H9 (cell line): Measurements from ENCODE around the gene WDR12. TPM values are rescaled to one million over a fixed set of nuclear protein-coding genes. Genes with fewer than 3 reads are reported as not detected.
A peak's percentile ranks its signal among the peaks of the same experiment; 100 is the strongest.

Experiments used
- DNase-seq: peaks from one replicate; pipeline ENCODE4 v3.0.0-alpha.2; 2017
- H2AFZ ChIP-seq: one replicate; pipeline ENCODE4 v1.6.1; 2013; ENCODE audit warnings: mild to moderate bottlenecking, low read length, control low read depth, moderate library complexity
- H2AK5ac ChIP-seq: 2 replicates; pipeline ENCODE4 v1.6.1; 2013; ENCODE audit warnings: low read length, control low read depth, mixed read lengths; ENCODE audit not compliant: insufficient read length
- H2BK120ac ChIP-seq: one replicate; pipeline ENCODE4 v1.6.1; 2013; ENCODE audit warnings: low read depth, mild to moderate bottlenecking, low read length, control low read depth, inconsistent platforms; ENCODE audit not compliant: poor library complexity, severe bottlenecking
- H2BK12ac ChIP-seq: 2 replicates; pipeline ENCODE4 v1.6.1; 2013; ENCODE audit warnings: low read length, control low read depth, mixed read lengths, low read depth; ENCODE audit not compliant: insufficient read length
- H2BK15ac ChIP-seq: 2 replicates; pipeline ENCODE4 v1.6.1; 2013; ENCODE audit warnings: low read depth, low read length, control low read depth
- H2BK20ac ChIP-seq: one replicate; pipeline ENCODE4 v1.6.1; 2013; ENCODE audit warnings: low read depth, mild to moderate bottlenecking, low read length, control low read depth, inconsistent platforms; ENCODE audit not compliant: poor library complexity, severe bottlenecking
- H2BK5ac ChIP-seq: 2 replicates; pipeline ENCODE4 v1.6.1; 2013; ENCODE audit warnings: low read length, control low read depth, mixed read lengths; ENCODE audit not compliant: insufficient read length
- H3K14ac ChIP-seq: 2 replicates; pipeline ENCODE4 v1.6.1; 2013; ENCODE audit warnings: low read length, control low read depth; ENCODE audit not compliant: insufficient read depth
- H3K18ac ChIP-seq: 2 replicates; pipeline ENCODE4 v1.6.1; 2013; ENCODE audit warnings: low read depth, mild to moderate bottlenecking, mixed read lengths, low read length, control low read depth; ENCODE audit not compliant: insufficient read length
- H3K23ac ChIP-seq: 2 replicates; pipeline ENCODE4 v1.6.1; 2013; ENCODE audit warnings: low read length, control low read depth, mixed read lengths, low read depth; ENCODE audit not compliant: insufficient read length
- H3K23me2 ChIP-seq: 2 replicates; pipeline ENCODE4 v1.6.1; 2013; ENCODE audit warnings: low read depth, mild to moderate bottlenecking, mixed read lengths, low read length, control low read depth; ENCODE audit not compliant: insufficient read length, poor library complexity, severe bottlenecking
- H3K27ac ChIP-seq: 2 replicates; pipeline ENCODE4 v1.5.1; 2013; ENCODE audit warnings: low read length, control low read depth, mixed read lengths, low read depth; ENCODE audit not compliant: insufficient read length
- H3K27me3 ChIP-seq: 2 replicates; pipeline ENCODE4 v1.6.1; 2013; ENCODE audit warnings: low read length, control low read depth, inconsistent platforms; ENCODE audit not compliant: insufficient read depth
- H3K4ac ChIP-seq: 2 replicates; pipeline ENCODE4 v1.6.1; 2013; ENCODE audit warnings: low read depth, mild to moderate bottlenecking, control low read depth, inconsistent platforms, low read length, moderate library complexity
- H3K4me1 ChIP-seq: 2 replicates; pipeline ENCODE4 v1.6.1; 2013; ENCODE audit warnings: low read length, control low read depth, inconsistent platforms; ENCODE audit not compliant: insufficient read depth
- H3K4me2 ChIP-seq: 2 replicates; pipeline ENCODE4 v1.6.1; 2013; ENCODE audit warnings: low read length, control low read depth, mixed read lengths; ENCODE audit not compliant: insufficient read length, insufficient read depth
- H3K56ac ChIP-seq: 2 replicates; pipeline ENCODE4 v1.6.1; 2013; ENCODE audit warnings: low read depth, mild to moderate bottlenecking, mixed read lengths, low read length, control low read depth; ENCODE audit not compliant: insufficient read length
- H3K79me1 ChIP-seq: 2 replicates; pipeline ENCODE4 v1.6.1; 2013; ENCODE audit warnings: low read depth, mild to moderate bottlenecking, moderate library complexity, low read length, control low read depth, inconsistent platforms; ENCODE audit not compliant: insufficient read depth, poor library complexity, severe bottlenecking
- H3K79me2 ChIP-seq: 2 replicates; pipeline ENCODE4 v1.6.1; 2013; ENCODE audit warnings: low read length, control low read depth, inconsistent platforms; ENCODE audit not compliant: insufficient read depth
- H3K9ac ChIP-seq: 2 replicates; pipeline ENCODE4 v1.6.1; 2013; ENCODE audit warnings: low read length, control low read depth, mixed read lengths; ENCODE audit not compliant: insufficient read length; ENCODE audit errors: extremely low read depth
- H3K9me3 ChIP-seq: one replicate; pipeline ENCODE4 v1.6.1; 2013; ENCODE audit warnings: low read depth, low read length, inconsistent platforms; ENCODE audit not compliant: control insufficient read depth
- H3T11ph ChIP-seq: one replicate; pipeline ENCODE4 v1.6.1; 2013; ENCODE audit warnings: mild to moderate bottlenecking, low read length, control low read depth, inconsistent platforms
- H4K20me1 ChIP-seq: one replicate; pipeline ENCODE4 v1.6.1; 2013; ENCODE audit not compliant: control insufficient read depth, insufficient read length, insufficient read depth
- H4K5ac ChIP-seq: 2 replicates; pipeline ENCODE4 v1.6.1; 2013; ENCODE audit warnings: low read depth, mild to moderate bottlenecking, mixed read lengths, low read length, control low read depth; ENCODE audit not compliant: insufficient read length
- H4K8ac ChIP-seq: replicated peaks from 2 replicates; pipeline ENCODE4 v1.6.1; 2013; ENCODE audit warnings: low read length, control low read depth, mixed read lengths, low read depth; ENCODE audit not compliant: insufficient read length
- H4K91ac ChIP-seq: 2 replicates; pipeline ENCODE4 v1.6.1; 2013; ENCODE audit warnings: low read depth, mild to moderate bottlenecking, moderate library complexity, mixed read lengths, low read length, control low read depth; ENCODE audit not compliant: insufficient read length
- H3K27ac Mint-ChIP-seq, 3 experiments: 2 replicates in 2 of 3; 3 replicates in 1 of 3; pipeline ENCODE4 v1.8.0; 2020 to 2021; ENCODE audit warnings: mixed read lengths in 3 of 3, mild to moderate bottlenecking in 1 of 3, moderate library complexity in 1 of 3
- H3K27me3 Mint-ChIP-seq: 2 replicates; pipeline ENCODE4 v1.8.0; 2021; ENCODE audit warnings: low read depth, mild to moderate bottlenecking, moderate library complexity, mixed read lengths
- H3K36me3 Mint-ChIP-seq, 3 experiments: 2 replicates in 2 of 3; 3 replicates in 1 of 3; pipeline ENCODE4 v1.8.0; 2020 to 2021; ENCODE audit warnings: low read depth in 3 of 3, mixed read lengths in 3 of 3; ENCODE audit not compliant: insufficient read depth in 1 of 3
- H3K4me1 Mint-ChIP-seq, 2 experiments: 2 replicates each; pipeline ENCODE4 v1.8.0; 2020; ENCODE audit warnings: mixed read lengths in 2 of 2
- H3K4me3 Mint-ChIP-seq, 2 experiments: 2 replicates in 1 of 2; 3 replicates in 1 of 2; pipeline ENCODE4 v1.8.0; 2020 to 2021; ENCODE audit warnings: mild to moderate bottlenecking in 2 of 2, mixed read lengths in 2 of 2, moderate library complexity in 1 of 2
- H3K9me3 Mint-ChIP-seq, 2 experiments: 2 replicates in 1 of 2; 3 replicates in 1 of 2; pipeline ENCODE4 v1.8.0; 2020; ENCODE audit warnings: mild to moderate bottlenecking in 2 of 2, mixed read lengths in 2 of 2, moderate library complexity in 1 of 2
- WGBS: extraction: QIAGEN DNeasy Blood & Tissue Kit; methylation state at CpG from one replicate; pipeline ENCODE4 v1.1.7; 2013; ENCODE audit warnings: missing lambda C conversion rate, low lambda C conversion rate, mixed read lengths; ENCODE audit not compliant: insufficient read length; ENCODE audit errors: extremely low coverage; 5-methylcytosine and 5-hydroxymethylcytosine counted together
- total RNA-seq: library from RNA; stranded (reverse); gene quantifications from 2 replicates; pipeline ENCODE4 v1.2.1, GENCODE V29; 2021
- TF ChIP-seq, protein P1 (sequence below): fragments of 200-600 bp; sonication (generic); conservative IDR thresholded peaks from 3 replicates; pipeline ENCODE4 v1.8.0; 2021; ENCODE audit warnings: antibody characterized with exemption, mild to moderate bottlenecking

Gene WDR12
- total RNA-seq, 1 experiment from 2014 or later = 129 TPM

DNA sequence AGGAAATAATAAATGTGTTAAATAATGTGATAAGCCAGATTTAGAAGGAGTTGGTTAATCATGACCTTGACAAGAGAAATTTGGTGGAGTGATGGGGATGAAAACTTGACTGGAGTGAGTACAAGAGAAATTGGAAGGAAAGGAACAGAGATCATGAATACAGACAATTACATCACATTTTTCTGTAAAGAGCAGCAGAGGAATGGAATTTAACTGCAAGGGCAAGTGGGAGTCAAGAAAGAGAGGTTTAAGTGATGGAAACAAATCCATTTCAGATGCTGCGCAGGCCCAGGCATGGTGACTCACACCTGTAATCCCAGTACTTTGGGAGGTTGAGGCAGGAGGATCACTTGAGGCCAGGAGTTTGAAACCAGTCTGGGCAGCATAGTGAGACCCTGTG, 86.6 kb downstream of the WDR12 start:
- H3K79me2 ChIP-seq = no peaks in the 10 kb centered on the region
- H3K4me1 ChIP-seq = no peaks in the 10 kb centered on the region
- no peak overlapping the region for H3K56ac ChIP-seq
- Mint-ChIP-seq H3K27me3 (no peaks in the 10 kb centered on the region), H3K27ac (peak overlapping the region in 1 of 3 experiments; percentile 4; a peak in 1 of 7 replicates), H3K4me3 (no peak overlapping the region), H3K4me1 (no peaks in the 10 kb centered on the region; a peak in 1 of 4 replicates), H3K36me3 (no peaks in the 10 kb centered on the region), H3K9me3 (no peaks in the 10 kb centered on the region)
- no peaks in the 10 kb centered on the region for H3K9me3 ChIP-seq
- no peak overlapping the region for H3K14ac ChIP-seq
- WGBS = no CpG with 5 or more reads among the region's 1 CpG
- no peaks in the 10 kb centered on the region for H3K79me1 ChIP-seq
- no peak overlapping the region for H2AFZ ChIP-seq
- no peak overlapping the region for H3K4me2 ChIP-seq
- H4K8ac ChIP-seq = no peak overlapping the region
- no peak overlapping the region for H3K23ac ChIP-seq
- H2BK120ac ChIP-seq = no peak overlapping the region
- H3K9ac ChIP-seq = no peak overlapping the region
- H4K5ac ChIP-seq = no peak overlapping the region
- no peak overlapping the region for H3T11ph ChIP-seq
- no peaks in the 10 kb centered on the region for H3K27me3 ChIP-seq
- H2BK5ac ChIP-seq = no peak overlapping the region
- H3K4ac ChIP-seq = no peak overlapping the region
- no peak overlapping the region for H4K91ac ChIP-seq
- no peak overlapping the region for H3K27ac ChIP-seq
- no peaks in the 10 kb centered on the region for H3K23me2 ChIP-seq
- H2BK15ac ChIP-seq = no peak overlapping the region
- no peak overlapping the region for H2AK5ac ChIP-seq
- TF ChIP-seq, protein P1, sequence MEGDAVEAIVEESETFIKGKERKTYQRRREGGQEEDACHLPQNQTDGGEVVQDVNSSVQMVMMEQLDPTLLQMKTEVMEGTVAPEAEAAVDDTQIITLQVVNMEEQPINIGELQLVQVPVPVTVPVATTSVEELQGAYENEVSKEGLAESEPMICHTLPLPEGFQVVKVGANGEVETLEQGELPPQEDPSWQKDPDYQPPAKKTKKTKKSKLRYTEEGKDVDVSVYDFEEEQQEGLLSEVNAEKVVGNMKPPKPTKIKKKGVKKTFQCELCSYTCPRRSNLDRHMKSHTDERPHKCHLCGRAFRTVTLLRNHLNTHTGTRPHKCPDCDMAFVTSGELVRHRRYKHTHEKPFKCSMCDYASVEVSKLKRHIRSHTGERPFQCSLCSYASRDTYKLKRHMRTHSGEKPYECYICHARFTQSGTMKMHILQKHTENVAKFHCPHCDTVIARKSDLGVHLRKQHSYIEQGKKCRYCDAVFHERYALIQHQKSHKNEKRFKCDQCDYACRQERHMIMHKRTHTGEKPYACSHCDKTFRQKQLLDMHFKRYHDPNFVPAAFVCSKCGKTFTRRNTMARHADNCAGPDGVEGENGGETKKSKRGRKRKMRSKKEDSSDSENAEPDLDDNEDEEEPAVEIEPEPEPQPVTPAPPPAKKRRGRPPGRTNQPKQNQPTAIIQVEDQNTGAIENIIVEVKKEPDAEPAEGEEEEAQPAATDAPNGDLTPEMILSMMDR = no peak
- H2BK20ac ChIP-seq = no peak overlapping the region
- no peak overlapping the region for H2BK12ac ChIP-seq
- no peaks in the 10 kb centered on the region for H4K20me1 ChIP-seq
- no peak for DNase-seq
- H3K18ac ChIP-seq = no peak overlapping the region

Other genes starting within 250 kb of the WDR12 start
- gene ICA1L, start 39.9 kb downstream of the WDR12 start, total RNA-seq = 4.5 TPM in 2 replicates
- 3.5 and 4.2 TPM in 2 replicates for gene CARF, start 602 bp upstream of the WDR12 start, total RNA-seq
- 10.1 and 12.6 TPM in 2 replicates for gene NBEAL1, start 103.2 kb upstream of the WDR12 start, total RNA-seq